ENCODE measurements around the gene DMRTB1.

DNA sequence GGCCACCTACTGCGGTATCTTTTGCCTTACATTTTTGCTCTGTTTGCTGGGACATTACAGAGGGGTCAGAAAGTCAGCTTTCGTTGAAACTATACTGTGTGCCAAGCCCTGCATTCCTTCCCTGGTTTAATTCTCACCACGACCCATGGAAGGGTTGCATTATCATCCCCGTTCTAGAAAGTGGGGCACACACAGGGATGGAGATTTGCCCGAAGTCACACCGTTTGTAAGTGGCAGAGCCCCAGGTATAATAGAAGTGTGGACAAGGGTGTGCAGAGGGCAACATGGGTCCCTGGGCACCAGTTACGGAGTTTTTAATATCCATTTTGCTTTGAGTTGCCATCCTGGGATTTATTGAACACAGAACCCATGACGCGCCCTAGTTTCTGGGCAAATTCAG lies 11.8 kb downstream of the DMRTB1 start:
- TF ChIP-seq, protein P1, sequence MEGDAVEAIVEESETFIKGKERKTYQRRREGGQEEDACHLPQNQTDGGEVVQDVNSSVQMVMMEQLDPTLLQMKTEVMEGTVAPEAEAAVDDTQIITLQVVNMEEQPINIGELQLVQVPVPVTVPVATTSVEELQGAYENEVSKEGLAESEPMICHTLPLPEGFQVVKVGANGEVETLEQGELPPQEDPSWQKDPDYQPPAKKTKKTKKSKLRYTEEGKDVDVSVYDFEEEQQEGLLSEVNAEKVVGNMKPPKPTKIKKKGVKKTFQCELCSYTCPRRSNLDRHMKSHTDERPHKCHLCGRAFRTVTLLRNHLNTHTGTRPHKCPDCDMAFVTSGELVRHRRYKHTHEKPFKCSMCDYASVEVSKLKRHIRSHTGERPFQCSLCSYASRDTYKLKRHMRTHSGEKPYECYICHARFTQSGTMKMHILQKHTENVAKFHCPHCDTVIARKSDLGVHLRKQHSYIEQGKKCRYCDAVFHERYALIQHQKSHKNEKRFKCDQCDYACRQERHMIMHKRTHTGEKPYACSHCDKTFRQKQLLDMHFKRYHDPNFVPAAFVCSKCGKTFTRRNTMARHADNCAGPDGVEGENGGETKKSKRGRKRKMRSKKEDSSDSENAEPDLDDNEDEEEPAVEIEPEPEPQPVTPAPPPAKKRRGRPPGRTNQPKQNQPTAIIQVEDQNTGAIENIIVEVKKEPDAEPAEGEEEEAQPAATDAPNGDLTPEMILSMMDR (IDR thresholded peaks at IDR 0.05; ENCODE audit: borderline replicate concordance, extremely low read depth, low read length, poor library complexity, severe bottlenecking): no peak
- no peak for TF ChIP-seq EZH2 (IDR thresholded peaks at IDR 0.05; ENCODE audit: borderline replicate concordance, low read depth, low read length, severe bottlenecking)

Measured in DND-41 (cell line).